G401 (cell line): Measurements from ENCODE around the gene GNPTG. TPM values are rescaled to one million over a fixed set of nuclear protein-coding genes. Genes with fewer than 3 reads are reported as not detected.

Source experiments
- DNase-seq: peaks from one replicate; pipeline ENCODE4 v3.0.0-alpha.2; 2015; ENCODE audit warnings: low spot score
- in situ Hi-C: cut with HindIII; loops from 2 replicates; pipeline ENCODE4 v1.10.0; 2016; ENCODE audit warnings: low sequenced_read_pairs, mixed read lengths
- total RNA-seq: library from RNA; depleted of rRNA; stranded (reverse); fragments of >200 nt; shearing (Covaris generic); gene quantifications from 2 replicates; pipeline ENCODE4 v1.2.3, GENCODE V29; 2014

The GNPTG gene
- total RNA-seq, 1 experiment from 2014 or later, result 48.6 TPM

- in situ Hi-C loops, result no loop called here
- no peak for DNase-seq
These were observed 19.8 kb upstream of the GNPTG start for GRCh38 chr16:1331712-1332617.

GRCh38 chr16:1332618-1333148 lies 19.0 kb upstream of the GNPTG start:
- DNase-seq, result no peak
- in situ Hi-C loops, result no loop called here

- in situ Hi-C loops, result no loop called here
- no peak for DNase-seq
These were observed 18.4 kb upstream of the GNPTG start, which contains the start of gene BAIAP3 for GRCh38 chr16:1333149-1333812. Gene BAIAP3, plus strand, starts transcription at chr16:1333645. Its CDS starts 4,905 bp downstream, at chr16:1338550.

- in situ Hi-C loops, result no loop called here
- no peak for DNase-seq
These were observed 17.7 kb upstream of the GNPTG start for GRCh38 chr16:1333854-1334700.

- DNase-seq, result no peak
- in situ Hi-C loops, result no loop called here
These were observed 17.0 kb upstream of the GNPTG start for GRCh38 chr16:1334739-1335138.

- in situ Hi-C loops, result no loop called here
- no peak for DNase-seq
These were observed 16.3 kb upstream of the GNPTG start for GRCh38 chr16:1335211-1335971.

GRCh38 chr16:1335996-1336395 lies 15.7 kb upstream of the GNPTG start:
- in situ Hi-C loops, result no loop called here
- no peak for DNase-seq

- in situ Hi-C loops, result no loop called here
- DNase-seq, result no peak
These were observed 15.1 kb upstream of the GNPTG start for GRCh38 chr16:1336619-1337018.

GRCh38 chr16:1337486-1337885 lies 14.2 kb upstream of the GNPTG start:
- in situ Hi-C loops, result no loop called here

GRCh38 chr16:1338119-1338730 lies 13.5 kb upstream of the GNPTG start:
- in situ Hi-C loops, result no loop called here
- no peak for DNase-seq

More at GRCh38 chr16:1337486-1337885, 14.2 kb upstream of the GNPTG start:
- no peak for DNase-seq

- no peak for DNase-seq
- in situ Hi-C loops, result no loop called here
These were observed 12.7 kb upstream of the GNPTG start for GRCh38 chr16:1338855-1339675.

GRCh38 chr16:1340730-1341494 lies 10.8 kb upstream of the GNPTG start:
- in situ Hi-C loops, result no loop called here
- no peak for DNase-seq

GRCh38 chr16:1341495-1342420 lies 10.0 kb upstream of the GNPTG start:
- in situ Hi-C loops, result no loop called here
- no peak for DNase-seq

- in situ Hi-C loops, result no loop called here
- DNase-seq, result peak; percentile 92
These were observed 9.0 kb upstream of the GNPTG start for GRCh38 chr16:1342526-1343427.
